ENCODE results near the gene CNKSR3.

The CNKSR3 gene

GRCh38 chr6:154447954-154448353, 62.5 kb downstream of the CNKSR3 start:
- DNase-seq (ENCODE audit: low read depth), result no peak
- no peak overlapping the region for H3K4me3 ChIP-seq (ENCODE audit: low read depth, low read length)
- TF ChIP-seq, protein P1, sequence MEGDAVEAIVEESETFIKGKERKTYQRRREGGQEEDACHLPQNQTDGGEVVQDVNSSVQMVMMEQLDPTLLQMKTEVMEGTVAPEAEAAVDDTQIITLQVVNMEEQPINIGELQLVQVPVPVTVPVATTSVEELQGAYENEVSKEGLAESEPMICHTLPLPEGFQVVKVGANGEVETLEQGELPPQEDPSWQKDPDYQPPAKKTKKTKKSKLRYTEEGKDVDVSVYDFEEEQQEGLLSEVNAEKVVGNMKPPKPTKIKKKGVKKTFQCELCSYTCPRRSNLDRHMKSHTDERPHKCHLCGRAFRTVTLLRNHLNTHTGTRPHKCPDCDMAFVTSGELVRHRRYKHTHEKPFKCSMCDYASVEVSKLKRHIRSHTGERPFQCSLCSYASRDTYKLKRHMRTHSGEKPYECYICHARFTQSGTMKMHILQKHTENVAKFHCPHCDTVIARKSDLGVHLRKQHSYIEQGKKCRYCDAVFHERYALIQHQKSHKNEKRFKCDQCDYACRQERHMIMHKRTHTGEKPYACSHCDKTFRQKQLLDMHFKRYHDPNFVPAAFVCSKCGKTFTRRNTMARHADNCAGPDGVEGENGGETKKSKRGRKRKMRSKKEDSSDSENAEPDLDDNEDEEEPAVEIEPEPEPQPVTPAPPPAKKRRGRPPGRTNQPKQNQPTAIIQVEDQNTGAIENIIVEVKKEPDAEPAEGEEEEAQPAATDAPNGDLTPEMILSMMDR (IDR thresholded peaks at IDR 0.05; ENCODE audit: low read depth, low read length, missing control alignments), result no peak

DNA sequence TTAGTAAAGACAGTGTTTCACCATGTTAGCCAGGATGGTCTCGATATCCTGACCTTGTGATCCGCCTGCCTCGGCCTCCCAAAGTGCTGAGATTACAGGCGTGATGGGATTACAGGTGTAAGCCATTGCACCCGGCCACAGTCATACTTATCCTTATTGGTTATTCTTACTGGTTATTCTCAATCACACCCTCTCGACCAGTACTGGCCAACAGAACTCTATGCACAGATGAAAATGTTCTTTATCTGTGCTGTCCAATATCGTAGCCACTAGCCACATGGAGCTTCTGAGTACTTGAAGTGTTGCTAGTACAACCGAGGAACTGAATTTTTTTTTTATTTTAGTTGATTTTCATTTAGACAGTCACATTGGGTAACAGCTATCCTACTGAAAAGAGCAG, 63.5 kb downstream of the CNKSR3 start:
- no peak overlapping the region for H3K4me3 ChIP-seq (ENCODE audit: low read depth, low read length)
- TF ChIP-seq, protein P1 (IDR thresholded peaks at IDR 0.05; ENCODE audit: low read depth, low read length, missing control alignments), result no peak
- DNase-seq (ENCODE audit: low read depth), result no peak

DNA sequence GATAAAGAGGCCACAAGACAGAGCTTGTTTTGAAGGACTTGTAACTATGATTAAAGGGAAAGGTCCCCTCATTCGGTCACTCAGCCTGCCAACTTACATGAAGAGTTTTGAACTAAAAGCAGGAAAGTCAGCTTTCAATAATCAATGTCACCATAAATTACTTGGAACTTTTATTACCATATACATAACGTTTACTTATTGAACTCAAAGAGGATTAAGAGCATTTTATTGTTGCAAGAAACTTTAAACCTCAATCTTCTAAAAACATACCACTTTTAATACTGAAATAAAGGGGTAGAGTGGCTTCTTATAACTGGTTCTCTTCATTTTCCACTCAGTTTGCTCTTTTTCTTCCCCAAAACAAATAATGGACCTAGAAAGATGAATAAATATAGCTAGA, 65.1 kb downstream of the CNKSR3 start:
- no peak overlapping the region for H3K4me3 ChIP-seq (ENCODE audit: low read depth, low read length)
- no peak for DNase-seq (ENCODE audit: low read depth)
- TF ChIP-seq, protein P1 (IDR thresholded peaks at IDR 0.05; ENCODE audit: low read depth, low read length, missing control alignments), result no peak

DNA sequence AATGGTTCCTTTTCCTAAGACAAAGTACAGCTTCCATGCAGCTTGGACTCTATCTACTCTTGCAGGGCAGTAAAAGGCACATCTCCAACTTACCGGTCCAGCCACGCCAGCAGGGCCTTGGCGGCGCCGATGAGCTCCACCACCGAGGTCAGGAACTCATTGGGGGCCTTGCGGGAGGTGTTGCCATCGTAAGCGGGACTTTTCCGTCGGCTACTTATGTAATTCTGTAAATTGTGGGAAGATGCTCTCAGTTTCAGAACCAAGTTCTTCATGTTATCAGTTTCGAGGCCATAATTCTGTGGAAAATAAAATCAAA, 68.5 kb downstream of the CNKSR3 start:
- TF ChIP-seq, protein P1 (IDR thresholded peaks at IDR 0.05; ENCODE audit: low read depth, low read length, missing control alignments), result no peak
- DNase-seq (ENCODE audit: low read depth), result no peak
- H3K4me3 ChIP-seq (ENCODE audit: low read depth, low read length), result no peak overlapping the region

GRCh38 chr6:154440422-154441043, 70.0 kb downstream of the CNKSR3 start:
- TF ChIP-seq, protein P1 (IDR thresholded peaks at IDR 0.05; ENCODE audit: low read depth, low read length, missing control alignments), result no peak
- no peak for DNase-seq (ENCODE audit: low read depth)
- no peak overlapping the region for H3K4me3 ChIP-seq (ENCODE audit: low read depth, low read length)

DNA sequence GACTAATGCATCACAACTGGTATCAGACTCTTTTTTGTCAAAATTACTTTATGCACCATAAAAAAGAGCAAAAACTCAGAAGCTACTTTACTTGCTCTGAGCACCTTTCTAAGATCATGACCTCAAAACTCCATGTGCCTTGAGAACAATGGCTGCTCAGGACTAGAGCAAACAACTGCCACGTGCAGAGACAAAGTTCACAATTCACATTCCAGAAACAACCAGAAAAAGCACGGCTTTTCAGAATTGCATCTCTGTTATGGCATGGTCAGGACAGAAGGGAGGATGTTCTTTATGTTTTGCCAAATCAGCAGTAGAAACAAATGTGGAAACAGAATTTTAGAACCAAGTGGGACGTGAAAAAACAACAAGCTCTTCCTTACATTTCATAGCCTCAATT, 70.5 kb downstream of the CNKSR3 start:
- no peak for DNase-seq (ENCODE audit: low read depth)
- H3K4me3 ChIP-seq (ENCODE audit: low read depth, low read length), result no peak overlapping the region
- TF ChIP-seq, protein P1 (IDR thresholded peaks at IDR 0.05; ENCODE audit: low read depth, low read length, missing control alignments), result no peak

- H3K4me3 ChIP-seq (ENCODE audit: low read depth, low read length), result no peak overlapping the region
- DNase-seq (ENCODE audit: low read depth), result no peak
- TF ChIP-seq, protein P1 (IDR thresholded peaks at IDR 0.05; ENCODE audit: low read depth, low read length, missing control alignments), result no peak
Observed at GRCh38 chr6:154438882-154439415, 71.5 kb downstream of the CNKSR3 start.
